ENCODE data around the gene PSAP.

- TF ChIP-seq CTCF (IDR thresholded peaks at IDR 0.05; ENCODE audit: low read length), result no peak
- no peak for TF ChIP-seq EZH2 (optimal IDR thresholded peaks at IDR 0.05; ENCODE audit: low read depth, low read length)
- no peak for TF ChIP-seq EZH2phosphoT487 (IDR thresholded peaks at IDR 0.05; ENCODE audit: low read length)
Measured at GRCh38 chr10:71802715-71803488, 48.1 kb downstream of the PSAP start.

Measured in MM.1S (cell line).